Endothelial cell of umbilical vein (primary cell): ENCODE data around the gene CHMP4A. TPM values are rescaled to one million over a fixed set of nuclear protein-coding genes. Genes with fewer than 3 reads are reported as not detected.

ENCODE experiments used
- BruUV-seq: library from RNA; stranded (reverse); fragments of 400-500 nt; replicated peaks from 2 replicates; lab custom pipeline; 2021; lab: Mats Ljungman, UMichigan
- CTCF ChIA-PET: fragments of 300-600, 350-600 bp; sonication (Branson Sonifier 250); formaldehyde crosslinking; loops from one replicate; lab custom pipeline; 2021; ENCODE audit warnings: antibody characterized with exemption, inconsistent platforms; lab: Charles Lee
- POLR2A ChIA-PET: fragments of 300-600, 350-600 bp; sonication (Branson Sonifier 250); formaldehyde crosslinking; loops from one replicate; lab custom pipeline; 2021; ENCODE audit warnings: antibody characterized with exemption, inconsistent platforms; lab: Charles Lee
- DNase-seq: peaks from one replicate; pipeline ENCODE4 v3.0.0-alpha.2; 2011; ENCODE audit warnings: low read depth, low spot score
- FAIRE-seq: peaks from 2 replicates; lab custom pipeline; 2011; peaks lifted over from hg19 to GRCh38; lab: Jason Lieb, UNC
- H2AFZ ChIP-seq: 2 replicates; pipeline ENCODE4 v1.6.0; 2012; ENCODE audit warnings: low read depth, low read length, control low read depth, inconsistent platforms
- H3K27ac ChIP-seq: 2 replicates; pipeline ENCODE4 v1.5.1; 2011; ENCODE audit warnings: low read depth, mild to moderate bottlenecking, control low read depth, low read length, moderate library complexity; ENCODE audit not compliant: insufficient read depth
- H3K27me3 ChIP-seq, 2 experiments: 2 replicates each; pipeline versions ENCODE4 v1.6.0 to v1.6.1; 2011; ENCODE audit warnings: low read length in 2 of 2, mixed read lengths in 1 of 2; ENCODE audit not compliant: control insufficient read depth in 2 of 2, insufficient read depth in 2 of 2
- H3K36me3 ChIP-seq, 2 experiments: 2 replicates in 1 of 2; 3 replicates in 1 of 2; pipeline ENCODE4 v1.5.1; 2011; ENCODE audit warnings: low read length in 2 of 2, mild to moderate bottlenecking in 1 of 2, moderate library complexity in 1 of 2; ENCODE audit not compliant: control insufficient read depth in 2 of 2, insufficient read depth in 2 of 2; ENCODE audit errors: extremely low read depth in 1 of 2
- H3K4me1 ChIP-seq: 3 replicates; pipeline ENCODE4 v1.5.1; 2011; ENCODE audit warnings: mild to moderate bottlenecking, low read length; ENCODE audit not compliant: control insufficient read depth, insufficient read depth; ENCODE audit errors: extremely low read depth
- H3K4me2 ChIP-seq: 2 replicates; pipeline ENCODE4 v1.6.1; 2011; ENCODE audit warnings: low read length, control low read depth, mixed read lengths; ENCODE audit not compliant: insufficient read depth
- H3K4me3 ChIP-seq, 3 experiments: fragments of 200-600 bp in 1 of 3; sonication (generic), shearing (Covaris generic) in 1 of 3; replicated peaks in 1 of 3; 2 replicates each; pipeline ENCODE4 v1.5.1; 2011 to 2016; ENCODE audit warnings: control low read depth in 3 of 3, low read length in 3 of 3, mild to moderate bottlenecking in 2 of 3, inconsistent platforms in 1 of 3, low read depth in 1 of 3, moderate library complexity in 1 of 3; ENCODE audit not compliant: insufficient read depth in 1 of 3
- H3K79me2 ChIP-seq: 2 replicates; pipeline ENCODE4 v1.6.0; 2012; ENCODE audit warnings: low read length, inconsistent platforms; ENCODE audit not compliant: control insufficient read depth, insufficient read depth
- H3K9ac ChIP-seq: replicated peaks from 2 replicates; pipeline ENCODE3; 2011; ENCODE audit warnings: low read length, control low read depth; ENCODE audit not compliant: insufficient read depth; ENCODE audit errors: extremely low read depth
- H3K9me1 ChIP-seq: replicated peaks from 3 replicates; pipeline ENCODE4 v1.6.0; 2011; ENCODE audit warnings: mild to moderate bottlenecking, low read length; ENCODE audit not compliant: control insufficient read depth, insufficient read depth; ENCODE audit errors: extremely low read depth
- H3K9me3 ChIP-seq: replicated peaks from 2 replicates; pipeline ENCODE4 v1.5.1; 2012; ENCODE audit warnings: low read length, inconsistent platforms; ENCODE audit not compliant: control insufficient read depth, insufficient read depth
- H4K20me1 ChIP-seq: replicated peaks from 2 replicates; pipeline ENCODE3; 2011; ENCODE audit warnings: mild to moderate bottlenecking, low read length; ENCODE audit not compliant: control insufficient read depth, insufficient read depth; ENCODE audit errors: extremely low read depth
- CTCF ChIP-seq, 2 donors: IDR thresholded peaks; 1 replicate in 1 of 2; 2 replicates in 1 of 2; pipeline ENCODE4 v1.5.1; 2011; ENCODE audit warnings: low read length in 2 of 2, mild to moderate bottlenecking in 2 of 2, moderate library complexity in 2 of 2, control low read depth in 1 of 2, inconsistent platforms in 1 of 2, low read depth in 1 of 2; ENCODE audit not compliant: insufficient read depth in 1 of 2; ENCODE audit errors: extremely low read depth in 1 of 2
- EZH2 ChIP-seq: IDR thresholded peaks from 2 replicates; pipeline ENCODE4 v1.6.1; 2012; ENCODE audit warnings: borderline replicate concordance, low read depth, mild to moderate bottlenecking, moderate library complexity, low read length, inconsistent platforms; ENCODE audit not compliant: severe bottlenecking
- FOS ChIP-seq: IDR thresholded peaks from 2 replicates; pipeline ENCODE4 v1.6.1; 2011; ENCODE audit warnings: mild to moderate bottlenecking, low read length, moderate library complexity, borderline replicate concordance; ENCODE audit not compliant: insufficient read depth
- GATA2 ChIP-seq: IDR thresholded peaks from 2 replicates; pipeline ENCODE4 v1.7.0; 2011; ENCODE audit warnings: low read depth, mild to moderate bottlenecking, moderate library complexity, mixed read lengths, low read length; ENCODE audit not compliant: insufficient read length, insufficient read depth
- JUN ChIP-seq: IDR thresholded peaks from 2 replicates; pipeline ENCODE4 v1.6.1; 2011; ENCODE audit warnings: borderline replicate concordance, low read depth; ENCODE audit not compliant: insufficient read length, insufficient read depth
- MYC ChIP-seq: IDR thresholded peaks from one replicate; pipeline ENCODE4 v1.6.1; 2011; ENCODE audit warnings: mild to moderate bottlenecking, low read depth, low read length
- POLR2A ChIP-seq: IDR thresholded peaks from 2 replicates; pipeline ENCODE4 v1.6.1; 2012; ENCODE audit warnings: low read depth, mild to moderate bottlenecking, control low read depth, low read length
- POLR2AphosphoS5 ChIP-seq: IDR thresholded peaks from 2 replicates; pipeline ENCODE4 v1.6.1; 2012; ENCODE audit warnings: low read depth, mild to moderate bottlenecking, control low read depth, low read length, moderate library complexity; ENCODE audit not compliant: insufficient read depth
- dilution Hi-C: fragments of 300-500 bp; cut with MboI; formaldehyde crosslinking; loops from one replicate; pipeline ENCODE4 v1.15.0; 2019; ENCODE audit warnings: low sequenced_read_pairs; ENCODE audit not compliant: extremely low pct_ligation_motif_present
- intact Hi-C: fragments of 100-400 bp; cut with micrococcal nuclease; formaldehyde crosslinking; loops from one replicate; pipeline ENCODE4 v1.10.0; 2022
- polyA plus RNA-seq, 4 experiments: library from polyadenylated mRNA; depleted of rRNA in 3 of 4; stranded (reverse) in 3 of 4; unstranded in 1 of 4; fragments of >200 nt; gene quantifications; 2 replicates each; pipeline versions ENCODE4 v1.2.1 to v1.2.3, GENCODE V29; 2011 to 2012; ENCODE audit warnings: missing spikeins in 1 of 4
- total RNA-seq: library from RNA; stranded (reverse); gene quantifications from 2 replicates; pipeline ENCODE4 v1.2.3, GENCODE V29; 2021
- TF ChIP-seq, protein P1 (sequence below): IDR thresholded peaks from 2 replicates; pipeline ENCODE4 v1.6.1; 2011; ENCODE audit not compliant: insufficient read depth, insufficient read length

Gene CHMP4A
- total and polyA plus RNA-seq, 2 donors (not counting 3 experiments of a cell fraction or from before 2014, with no cell fraction given): 40.9 to 46.4 TPM

- dilution Hi-C loops: no loop called here
- DNase-seq (peak; percentile 39), FAIRE-seq (peak; percentile 73)
Observed at GRCh38 chr14:24196071-24197055, 16.9 kb downstream of the CHMP4A start.

More at GRCh38 chr14:24196071-24197055, 16.9 kb downstream of the CHMP4A start:
- H3K9ac ChIP-seq: peak overlapping the region; percentile 94
- H3K4me3 ChIP-seq: peak overlapping the region; percentile 36 to 82 (median 69)
- TF ChIP-seq POLR2A (no peak), POLR2AphosphoS5 (no peak), GATA2 (no peak), MYC (no peak), FOS (no peak), CTCF (IDR thresholded peaks at IDR 0.05; ENCODE audit: extremely low read depth in 1 of 2, insufficient read depth in 1 of 2, low read depth in 1 of 2, low read length in 2 of 2) (no peak), JUN (no peak), EZH2 (no peak)
- TF ChIP-seq, protein P1, sequence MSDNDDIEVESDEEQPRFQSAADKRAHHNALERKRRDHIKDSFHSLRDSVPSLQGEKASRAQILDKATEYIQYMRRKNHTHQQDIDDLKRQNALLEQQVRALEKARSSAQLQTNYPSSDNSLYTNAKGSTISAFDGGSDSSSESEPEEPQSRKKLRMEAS: no peak
- peaks cover 35% of the 10 kb centered on the region for H3K79me2 ChIP-seq
- intact Hi-C loops: loop anchor here (1.0 kb wide), 1 partner anchor 46 kb away; the partner anchor contains the start of gene TINF2
- peak overlapping the region; percentile 30 for H2AFZ ChIP-seq
- no peaks in the 10 kb centered on the region for H4K20me1 ChIP-seq
- H3K4me2 ChIP-seq: peak overlapping the region; percentile 90
- H3K9me3 ChIP-seq: no peaks in the 10 kb centered on the region
- H3K9me1 ChIP-seq: no peaks in the 10 kb centered on the region
- H3K36me3 ChIP-seq: peaks cover 5 to 12% of the 10 kb centered on the region in 2 experiments
- H3K27me3 ChIP-seq: no peaks in the 10 kb centered on the region
- BruUV-seq: TSS peak; percentile 69
- CTCF ChIA-PET: interaction anchor here (1.0 to 3.9 kb wide), 11 partner anchors 13 to 236 kb away, joined by 3 to 19 read pairs (median 6); partner anchors contain the start of genes CHMP4A, CIDEB, IRF9 and LTB4R
- peaks cover 16% of the 10 kb centered on the region for H3K4me1 ChIP-seq
- POLR2A ChIA-PET: interaction anchor here (0.7 to 1.8 kb wide), 7 partner anchors 9 to 552 kb away, joined by 3 to 14 read pairs (median 5); partner anchors contain the start of genes CHMP4A, PSME2, RNF31 and TINF2
- peak overlapping the region; percentile 93 for H3K27ac ChIP-seq
